GM10847 (cell line): Measurements from ENCODE around the gene SNX17.

Source experiments
- POLR2A ChIP-seq: IDR thresholded peaks from 2 replicates; pipeline ENCODE4 v1.6.1; 2011; ENCODE audit not compliant: insufficient read length; ENCODE audit errors: extremely low read depth

Gene SNX17, protein sequence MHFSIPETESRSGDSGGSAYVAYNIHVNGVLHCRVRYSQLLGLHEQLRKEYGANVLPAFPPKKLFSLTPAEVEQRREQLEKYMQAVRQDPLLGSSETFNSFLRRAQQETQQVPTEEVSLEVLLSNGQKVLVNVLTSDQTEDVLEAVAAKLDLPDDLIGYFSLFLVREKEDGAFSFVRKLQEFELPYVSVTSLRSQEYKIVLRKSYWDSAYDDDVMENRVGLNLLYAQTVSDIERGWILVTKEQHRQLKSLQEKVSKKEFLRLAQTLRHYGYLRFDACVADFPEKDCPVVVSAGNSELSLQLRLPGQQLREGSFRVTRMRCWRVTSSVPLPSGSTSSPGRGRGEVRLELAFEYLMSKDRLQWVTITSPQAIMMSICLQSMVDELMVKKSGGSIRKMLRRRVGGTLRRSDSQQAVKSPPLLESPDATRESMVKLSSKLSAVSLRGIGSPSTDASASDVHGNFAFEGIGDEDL

DNA sequence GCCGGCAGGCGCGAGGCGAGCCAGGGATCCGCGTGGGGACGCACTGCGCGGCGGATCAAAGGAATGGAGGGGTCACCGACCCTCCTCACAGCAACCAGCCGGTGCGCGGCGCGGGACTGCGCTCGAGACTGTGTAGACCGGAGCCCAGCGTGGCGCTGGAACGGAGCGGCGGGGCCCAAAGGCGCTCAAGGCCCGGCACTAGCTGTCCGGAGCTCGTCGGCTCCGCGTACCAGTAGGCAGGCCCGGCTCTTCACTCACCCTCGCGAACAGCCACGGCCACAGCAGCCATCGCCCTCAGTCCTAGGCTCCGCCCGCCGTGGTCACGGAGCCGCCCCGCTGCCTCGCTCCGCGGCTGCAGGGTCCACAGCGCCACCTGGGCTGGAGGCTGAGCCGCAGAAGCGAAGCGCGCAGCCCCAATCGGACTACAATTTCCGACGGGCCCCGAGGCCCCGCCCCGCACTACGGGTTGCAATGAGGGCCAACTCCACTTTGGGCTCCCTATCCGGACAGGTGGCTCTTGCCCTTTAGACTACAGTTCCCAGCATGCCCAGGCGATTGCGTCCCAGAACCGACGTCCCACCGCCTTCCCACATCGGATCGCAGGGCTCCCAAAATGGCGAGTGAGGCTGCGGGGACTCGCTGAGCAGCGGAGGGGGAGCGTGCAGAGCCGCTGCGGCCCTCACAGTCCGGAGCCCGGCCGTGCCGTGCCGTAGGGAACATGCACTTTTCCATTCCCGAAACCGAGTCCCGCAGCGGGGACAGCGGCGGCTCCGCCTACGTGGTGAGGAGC is at the start of gene SNX17, which contains the start of gene EIF2B4:
TSS of gene SNX17 (plus strand) at position 591 of the 790 bp plus-strand sequence. CDS start at position 719, 128 bp downstream.
TSS of gene EIF2B4 (minus strand) at position 313 of the 790 bp plus-strand sequence. CDS start at position 289, 24 bp downstream.
- peak; percentile 80 for TF ChIP-seq POLR2A

DNA sequence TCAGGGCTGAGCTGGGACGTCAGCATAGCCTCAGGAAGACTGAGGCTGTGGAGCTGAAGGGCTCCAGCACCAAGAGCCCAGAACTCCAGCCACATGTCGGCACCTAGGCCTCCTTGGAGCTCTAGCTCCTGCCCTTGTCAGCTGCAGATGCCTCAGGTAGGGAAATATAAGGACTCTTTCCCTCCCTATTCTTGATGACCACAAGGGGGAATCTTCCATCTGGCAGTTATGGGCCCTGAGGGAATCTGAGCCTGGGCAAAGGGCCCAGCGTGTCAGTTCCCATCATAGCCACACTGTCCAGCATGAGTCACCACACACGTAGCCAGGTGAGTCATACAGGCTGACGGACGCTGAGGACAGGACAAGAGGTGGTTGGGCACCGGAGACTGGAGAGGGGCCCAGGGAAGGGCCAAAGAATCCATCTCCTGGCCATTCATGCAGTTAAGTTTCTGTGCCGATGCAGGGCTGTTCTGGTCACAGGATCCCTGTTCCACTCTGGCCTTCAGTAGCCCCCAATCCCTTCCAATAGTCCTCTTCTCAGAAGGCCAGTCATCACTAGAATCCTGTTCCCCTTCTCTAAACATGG is 49.4 kb upstream of the SNX17 start:
- no peak for TF ChIP-seq POLR2A

DNA sequence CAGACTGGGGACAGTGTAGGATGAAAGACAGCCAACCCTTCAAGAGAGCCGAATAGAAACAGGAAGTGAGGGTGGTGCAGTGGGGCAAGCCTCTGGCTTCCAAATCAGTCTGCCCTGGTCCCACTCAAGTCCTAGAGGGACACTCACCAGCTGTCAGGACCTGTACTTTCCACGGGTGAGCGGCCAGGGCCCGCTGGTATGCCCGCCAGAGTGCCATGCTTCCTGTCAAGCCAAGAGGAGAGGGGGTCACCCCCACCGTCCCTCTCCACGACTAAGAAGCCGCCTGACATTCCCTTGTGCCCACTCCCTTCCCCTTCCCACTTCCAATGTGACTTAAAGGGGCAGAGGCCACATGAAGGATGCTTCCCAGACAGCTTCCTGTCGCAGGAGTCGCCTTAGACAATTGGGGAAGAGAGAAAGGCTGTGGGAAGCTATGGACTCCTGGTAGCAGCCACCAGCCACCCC is 48.1 kb upstream of the SNX17 start:
- no peak for TF ChIP-seq POLR2A

DNA sequence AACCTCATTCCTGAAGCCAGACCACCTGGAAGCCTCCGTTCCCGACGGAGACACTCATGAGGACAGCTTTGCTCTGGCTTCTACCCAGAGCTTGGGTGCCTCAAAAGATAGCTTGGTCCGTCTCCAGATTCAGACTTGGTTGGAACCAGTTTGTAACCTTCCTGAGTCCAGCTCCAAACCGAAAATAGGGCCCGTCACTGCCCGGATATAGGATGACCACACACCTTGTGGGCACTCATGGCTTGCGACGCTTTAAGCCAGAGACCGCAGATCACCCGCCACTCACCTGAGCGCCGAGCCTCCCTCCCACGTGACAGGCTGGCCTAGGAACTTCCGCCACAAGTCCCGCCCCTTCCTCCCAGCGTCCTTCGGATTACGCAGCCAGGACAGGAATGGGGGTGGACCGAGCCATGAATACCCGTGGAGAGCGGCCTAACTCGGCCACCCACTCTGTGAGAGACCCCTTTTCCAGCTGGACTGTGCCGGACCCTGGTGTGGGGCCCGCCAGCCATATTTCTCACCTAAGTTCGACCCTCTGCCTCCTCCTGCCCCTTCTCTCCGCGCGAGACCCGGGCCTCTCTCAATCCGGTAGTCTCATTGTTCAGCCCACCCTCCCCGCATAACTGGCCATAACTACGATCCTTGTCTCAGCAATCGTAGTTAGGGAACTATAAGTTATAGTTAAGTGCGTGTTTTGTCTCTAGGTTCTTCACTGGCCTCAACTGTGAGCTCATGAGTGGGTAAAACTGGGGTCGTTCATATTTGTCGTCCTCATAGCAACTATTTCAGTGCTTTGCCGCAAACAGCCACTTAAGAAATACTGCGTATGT is 47.4 kb upstream of the SNX17 start, which contains the start of gene MPV17:
TSS of gene MPV17 (minus strand) at position 332 of the 830 bp plus-strand sequence. CDS start 580 bp downstream, outside the sequence.
- peak; percentile 81 for TF ChIP-seq POLR2A

DNA sequence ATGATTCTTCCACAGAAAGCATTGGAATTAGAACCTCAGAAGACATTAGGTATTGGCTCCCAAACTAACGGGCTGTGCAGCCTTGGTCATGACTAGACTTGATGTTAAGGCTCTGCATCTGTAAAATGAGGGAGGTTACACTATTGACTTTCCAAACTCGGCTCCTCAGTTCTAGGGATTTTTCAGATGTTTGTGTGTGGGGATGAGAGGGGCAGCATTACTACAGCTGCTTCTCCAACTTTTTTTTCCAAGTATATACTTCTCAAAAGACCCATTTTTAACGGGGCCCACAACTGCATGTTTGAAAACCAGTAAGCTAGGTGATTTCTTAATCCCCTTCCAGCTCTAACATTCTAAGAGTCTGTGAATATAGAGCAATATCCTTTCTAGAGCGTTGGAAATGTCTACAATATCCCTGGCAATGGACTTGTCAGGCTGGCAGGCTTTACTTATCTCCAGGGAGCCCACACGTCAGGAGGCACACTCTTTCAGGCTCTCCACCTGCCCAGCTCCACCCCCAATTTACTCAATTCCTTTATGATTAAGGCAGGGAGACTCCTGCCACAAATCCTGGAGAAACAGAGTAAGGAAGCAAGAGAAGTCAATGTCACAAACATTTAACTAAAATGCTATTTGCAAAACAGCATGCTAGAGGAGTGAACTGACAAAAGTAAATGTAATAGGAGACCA is 46.7 kb upstream of the SNX17 start:
- no peak for TF ChIP-seq POLR2A

DNA sequence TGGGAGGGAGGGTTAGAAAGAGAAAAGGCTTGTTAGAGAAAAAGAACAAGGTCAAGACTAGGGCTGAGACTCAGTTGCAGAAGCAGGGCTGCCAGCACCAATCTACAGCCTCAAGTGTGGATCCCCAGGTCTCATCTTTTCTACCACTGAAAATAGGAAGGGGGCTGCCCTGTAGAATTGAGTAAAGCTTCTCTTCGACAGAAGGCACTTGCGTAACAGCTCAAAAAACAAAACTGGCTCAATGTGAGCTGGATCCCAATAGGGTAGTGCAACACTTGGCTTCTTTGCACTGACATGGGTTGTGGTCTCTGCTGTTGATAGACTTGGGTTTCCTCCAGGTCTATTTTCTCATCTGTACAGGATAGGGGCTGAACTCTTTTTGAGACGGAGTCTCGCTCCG is 45.7 kb upstream of the SNX17 start:
- no peak for TF ChIP-seq POLR2A

DNA sequence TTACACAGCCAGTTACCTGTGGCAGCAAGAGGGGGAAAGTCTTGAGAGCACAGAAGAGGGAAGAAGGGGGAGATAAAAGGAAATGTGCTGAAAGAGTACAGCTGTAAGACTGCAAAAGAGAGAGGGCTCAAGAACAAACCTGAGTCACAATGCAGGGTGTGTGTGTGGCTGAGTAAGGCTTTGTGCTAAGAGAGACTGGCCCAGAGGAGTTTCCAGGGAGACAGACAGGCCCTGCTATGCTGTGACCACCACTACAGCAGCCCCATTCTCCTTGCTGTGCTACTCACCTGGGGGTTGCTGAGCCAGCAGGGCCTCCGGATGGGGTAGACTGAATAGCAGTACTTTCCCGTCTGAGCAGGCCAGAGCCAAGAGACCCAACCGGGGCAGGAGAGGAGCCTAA is 35.1 kb upstream of the SNX17 start:
- no peak for TF ChIP-seq POLR2A

DNA sequence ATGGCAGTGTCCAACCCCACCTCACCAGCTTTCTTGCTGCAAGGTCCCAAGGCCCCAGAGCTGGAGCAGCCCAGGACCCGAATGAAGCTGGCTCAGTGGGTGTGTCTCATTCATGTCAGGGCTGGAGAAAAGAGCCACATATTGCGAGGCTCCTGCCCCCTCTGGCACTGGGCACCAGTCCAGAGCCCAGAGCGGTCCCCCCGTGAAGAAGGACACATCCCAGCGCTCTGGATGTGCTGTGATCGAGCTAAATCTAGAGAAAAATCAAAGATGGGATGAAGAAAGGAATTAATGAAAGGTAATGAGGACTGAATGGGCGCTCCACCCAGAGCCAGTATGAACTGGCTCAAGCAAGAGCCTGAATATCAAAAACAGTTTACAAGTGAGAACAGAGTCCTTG is 34.2 kb upstream of the SNX17 start:
- no peak for TF ChIP-seq POLR2A

DNA sequence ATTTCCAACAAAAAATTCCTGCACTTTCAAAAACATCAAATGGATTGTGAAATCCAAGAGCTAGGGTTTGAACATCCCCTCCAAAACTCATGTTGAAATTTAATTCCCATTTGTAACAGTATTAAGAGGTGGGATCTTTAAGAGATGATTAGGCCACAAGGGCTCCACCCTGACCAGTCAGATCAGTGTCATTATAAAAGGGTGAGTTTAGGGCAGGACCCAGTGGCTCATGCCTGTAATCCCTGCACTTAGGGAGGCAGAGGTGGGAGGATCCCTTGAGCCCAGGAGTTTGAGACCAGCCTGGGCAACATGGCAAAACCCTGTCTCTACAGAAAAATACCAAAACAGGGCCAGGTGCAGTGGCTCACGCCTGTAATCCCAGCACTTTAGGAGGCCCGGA is 22.8 kb upstream of the SNX17 start:
- no peak for TF ChIP-seq POLR2A

DNA sequence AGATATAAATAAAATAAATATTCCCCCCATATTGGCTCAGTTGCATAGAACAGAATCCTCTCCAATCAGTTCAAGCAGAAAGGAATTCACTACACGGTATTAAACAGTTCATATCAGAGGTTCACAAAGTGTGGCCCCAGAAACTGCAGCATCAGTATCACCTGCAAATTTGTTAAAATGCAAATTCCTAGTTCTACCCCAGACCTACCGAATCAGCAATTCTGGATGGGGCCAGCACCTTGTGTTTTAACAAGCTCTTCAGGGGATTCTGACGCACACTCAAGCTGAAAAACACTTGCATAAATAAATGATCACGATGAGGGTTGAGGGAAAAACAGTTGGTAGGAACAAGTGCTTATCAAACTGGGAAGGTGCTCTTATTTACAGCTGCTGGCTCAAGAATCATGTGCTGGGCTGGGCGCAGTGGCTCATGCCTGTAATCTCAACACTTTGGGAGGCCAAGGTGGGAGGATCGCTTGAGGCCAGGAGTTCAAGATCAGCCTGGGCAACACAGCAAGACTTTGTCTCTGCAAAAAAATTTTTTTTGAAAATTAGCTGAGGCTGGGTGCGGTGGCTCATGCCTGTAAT is 20.2 kb upstream of the SNX17 start:
- TF ChIP-seq POLR2A = no peak

DNA sequence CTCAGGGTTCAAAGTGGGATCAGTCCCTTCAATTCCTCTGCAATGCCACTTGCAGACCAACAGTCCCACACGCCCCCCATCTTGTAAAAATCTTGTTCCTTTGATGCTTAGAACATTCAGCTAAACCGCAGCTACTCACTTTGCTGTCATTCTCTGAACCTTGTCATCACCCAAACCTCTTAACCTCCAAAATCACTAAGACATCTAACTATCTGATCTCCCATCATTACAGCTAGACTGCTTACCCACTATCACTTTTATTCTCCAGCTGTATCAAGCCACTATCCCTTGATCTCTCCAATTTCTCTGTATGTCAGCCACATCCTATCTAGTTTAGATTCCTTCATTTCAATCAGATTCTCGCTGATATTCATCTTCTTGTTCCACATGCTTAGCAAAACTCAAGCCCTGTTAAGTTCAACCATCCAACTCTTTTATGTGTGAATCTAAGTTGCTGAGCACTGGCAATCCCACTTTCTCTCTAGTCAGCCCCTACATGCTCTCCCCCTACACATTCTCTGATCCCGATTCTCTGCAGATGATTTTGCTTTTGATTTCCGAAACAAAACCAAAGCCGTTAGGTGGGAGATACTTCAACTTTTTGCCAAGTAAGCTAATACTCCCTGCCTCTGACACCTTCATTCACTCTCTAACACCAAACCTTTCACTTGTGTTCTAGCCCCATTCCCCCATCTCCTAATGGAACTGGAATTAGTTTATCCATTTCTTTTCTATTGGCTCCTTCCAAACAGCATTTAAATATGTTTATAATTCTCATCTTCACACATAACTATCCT is 18.4 kb upstream of the SNX17 start:
- TF ChIP-seq POLR2A = no peak

DNA sequence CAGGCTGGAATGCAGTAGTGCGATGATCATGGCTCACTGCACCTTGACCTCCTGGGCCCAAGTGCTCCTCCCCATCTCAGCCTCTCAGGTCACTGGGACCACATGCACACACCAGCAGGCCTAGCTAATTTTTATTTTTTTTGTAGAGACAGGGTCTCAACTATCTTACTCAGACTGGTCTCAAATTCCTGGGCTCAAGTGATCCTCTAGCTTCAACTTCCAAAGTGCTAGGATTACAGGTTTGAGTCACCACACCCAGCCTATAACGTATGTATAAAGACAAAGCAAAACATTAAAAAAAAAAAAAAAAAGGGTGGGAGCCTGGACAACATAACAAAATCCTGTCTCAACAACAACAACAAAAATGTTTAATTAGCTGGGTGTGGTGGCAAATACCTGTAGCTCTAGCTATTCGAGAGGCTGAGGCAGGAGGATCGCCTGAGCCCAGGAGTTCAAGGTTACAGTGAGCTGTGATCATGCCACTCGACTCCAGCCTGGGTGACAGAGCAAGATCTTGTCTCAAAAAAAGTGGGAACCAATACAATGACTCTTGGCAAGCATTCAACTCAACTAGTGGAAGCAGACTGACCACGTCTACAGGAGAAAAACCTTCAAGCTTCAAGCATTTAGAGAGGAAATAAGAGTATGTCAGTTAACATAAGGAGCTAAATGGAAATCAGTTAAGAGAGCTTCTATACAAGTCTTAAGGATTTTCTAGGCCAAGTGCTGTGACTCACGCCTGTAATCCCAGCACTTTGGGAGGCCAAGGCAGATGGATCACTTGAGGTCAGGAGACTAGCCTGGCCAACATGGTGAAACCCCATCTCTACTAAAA is 16.4 kb upstream of the SNX17 start:
- no peak for TF ChIP-seq POLR2A

DNA sequence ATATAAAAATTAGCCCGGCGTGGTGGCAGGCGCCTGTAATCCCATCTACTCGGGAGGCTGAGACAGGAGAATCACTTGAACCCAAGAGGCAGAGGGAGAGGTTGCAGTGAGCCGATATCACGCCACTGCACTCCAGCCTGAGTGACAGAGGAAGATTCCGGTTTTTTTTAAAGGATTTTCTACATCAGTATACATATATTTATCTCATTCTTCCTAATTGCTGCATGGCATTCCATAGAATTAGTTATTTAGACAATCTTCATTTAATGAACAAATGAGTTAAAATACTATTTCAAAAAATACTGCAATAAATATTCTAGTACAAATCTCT is 15.9 kb upstream of the SNX17 start:
- no peak for TF ChIP-seq POLR2A

DNA sequence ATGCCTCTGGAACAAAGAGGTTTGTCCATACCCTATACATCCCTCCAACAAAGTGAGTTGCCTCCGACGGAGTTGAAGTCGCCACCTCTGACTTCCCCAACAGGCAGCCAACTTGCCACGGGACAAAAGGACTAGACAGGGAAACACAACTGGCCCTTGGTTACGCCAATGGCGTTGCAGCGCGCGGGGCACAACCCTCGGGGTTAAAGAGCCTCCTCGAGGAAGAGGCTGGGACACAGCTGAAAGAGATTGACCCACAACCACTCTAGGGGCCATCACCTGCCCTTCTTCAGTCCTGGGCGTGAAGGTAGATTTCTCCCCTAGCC is 14.4 kb upstream of the SNX17 start:
- TF ChIP-seq POLR2A = no peak
